HepG2 (cell line): ENCODE results near the gene IFIT3. TPM values are rescaled to one million over a fixed set of nuclear protein-coding genes. Genes with fewer than 3 reads are reported as not detected.

Experiments
- BCL6 ChIP-seq: IDR thresholded peaks from 2 replicates; pipeline ENCODE4 v1.6.1; 2016; ENCODE audit warnings: missing genetic modification reagents, missing compliant biosample characterization
- CENPBD1 ChIP-seq: sonication (generic); formaldehyde crosslinking; IDR thresholded peaks from 2 replicates; pipeline ENCODE4 v1.8.0; 2022; ENCODE audit warnings: missing genetic modification reagents, low read depth, mild to moderate bottlenecking, borderline replicate concordance
- ETV5 ChIP-seq: IDR thresholded peaks from 2 replicates; pipeline ENCODE4 v1.6.1; 2018; ENCODE audit warnings: missing biosample characterization, missing genetic modification reagents, inconsistent platforms, borderline replicate concordance
- EZH2 ChIP-seq: conservative IDR thresholded peaks from 2 replicates; pipeline ENCODE4 v1.6.1; 2012; ENCODE audit warnings: mild to moderate bottlenecking, low read depth, low read length, moderate library complexity
- FLYWCH1 ChIP-seq: sonication (generic); formaldehyde crosslinking; IDR thresholded peaks from 2 replicates; pipeline ENCODE4 v1.8.1; 2023; ENCODE audit warnings: mild to moderate bottlenecking, missing genetic modification reagents
- GZF1 ChIP-seq: sonication (generic); formaldehyde crosslinking; IDR thresholded peaks from 2 replicates; pipeline ENCODE4 v1.5.1; 2020; ENCODE audit warnings: mild to moderate bottlenecking, missing genetic modification reagents
- KIAA2018 ChIP-seq: sonication (generic); formaldehyde crosslinking; IDR thresholded peaks from 2 replicates; pipeline ENCODE4 v1.5.0; 2020; ENCODE audit warnings: mild to moderate bottlenecking, missing genetic modification reagents, borderline replicate concordance
- KLF9 ChIP-seq: IDR thresholded peaks from 2 replicates; pipeline ENCODE4 v1.6.1; 2016; ENCODE audit warnings: low read depth
- MIXL1 ChIP-seq: IDR thresholded peaks from 2 replicates; pipeline ENCODE4 v1.6.1; 2016
- NR1H2 ChIP-seq: sonication (generic); formaldehyde crosslinking; IDR thresholded peaks from 2 replicates; pipeline ENCODE4 v1.8.1; 2022; ENCODE audit warnings: low read depth, missing genetic modification reagents, borderline replicate concordance
- NR2F1 ChIP-seq, 2 experiments: fragments of 450-650 bp in 1 of 2; formaldehyde crosslinking in 1 of 2; IDR thresholded peaks; 2 replicates each; pipeline versions ENCODE4 v1.5.0 to v1.6.1; 2016 to 2020; ENCODE audit warnings: mild to moderate bottlenecking in 1 of 2, missing compliant biosample characterization in 1 of 2, missing genetic modification reagents in 1 of 2, moderate library complexity in 1 of 2
- NR3C1 ChIP-seq: sonication (generic); formaldehyde crosslinking; IDR thresholded peaks from 2 replicates; pipeline ENCODE4 v1.4.0; 2020; ENCODE audit warnings: missing genetic modification reagents
- STAG1 ChIP-seq: sonication (generic); formaldehyde crosslinking; IDR thresholded peaks from 2 replicates; pipeline ENCODE4 v1.4.0; 2020; ENCODE audit warnings: missing genetic modification reagents
- TFAP4 ChIP-seq: sonication (generic); IDR thresholded peaks from 2 replicates; pipeline ENCODE4 v1.6.1; 2016; ENCODE audit warnings: low read depth, borderline replicate concordance
- ZHX1 ChIP-seq: sonication (generic); formaldehyde crosslinking; IDR thresholded peaks from 2 replicates; pipeline ENCODE4 v1.8.1; 2022; ENCODE audit warnings: low read depth, mild to moderate bottlenecking, missing genetic modification reagents
- ZNF180 ChIP-seq: sonication (generic); formaldehyde crosslinking; IDR thresholded peaks from 2 replicates; pipeline ENCODE4 v1.4.0; 2020; ENCODE audit warnings: low read depth, missing genetic modification reagents, borderline replicate concordance
- ZNF652 ChIP-seq: IDR thresholded peaks from 2 replicates; pipeline ENCODE4 v1.6.1; 2016; ENCODE audit warnings: low read depth, borderline replicate concordance
- ZNF674 ChIP-seq: sonication (generic); formaldehyde crosslinking; IDR thresholded peaks from 2 replicates; pipeline ENCODE4 v1.5.0; 2020; ENCODE audit warnings: low read depth, mild to moderate bottlenecking, missing genetic modification reagents
- ZNF780A ChIP-seq: sonication (generic); formaldehyde crosslinking; IDR thresholded peaks from 2 replicates; pipeline ENCODE4 v1.8.0; 2022; ENCODE audit warnings: mild to moderate bottlenecking, missing genetic modification reagents, moderate library complexity
- polyA plus RNA-seq, 8 experiments: library from polyadenylated mRNA; depleted of rRNA in 3 of 8; stranded (reverse) in 7 of 8; unstranded in 1 of 8; fragments of >200 nt; fragmentation: Illumina TruSeq in 4 of 8; extraction: Trizol in 4 of 8; gene quantifications; 2 replicates each; pipeline versions ENCODE4 v1.2.1 to v1.2.3, GENCODE V29; 2011 to 2016; ENCODE audit warnings: low read depth in 4 of 8, missing spikeins in 1 of 8, mixed read lengths in 1 of 8; ENCODE audit not compliant: insufficient read depth in 1 of 8
- total RNA-seq, 5 experiments: library from RNA; depleted of rRNA; stranded (reverse); fragments of >200 nt; fragmentation: Illumina TruSeq; extraction: Trizol; gene quantifications; 2 replicates each; pipeline ENCODE4 v1.2.3, GENCODE V29; 2016; ENCODE audit warnings: low read depth in 1 of 5

Gene IFIT3
- total and polyA plus RNA-seq, 2 of the 13 experiments (the other 11 are each of a cell fraction or from before 2014, with no cell fraction given) = 0.48 to 3.1 TPM

GRCh38 chr10:89332123-89332633, 4.4 kb downstream of the IFIT3 start (continued):
- TF ChIP-seq KIAA2018 (CRISPR knock-in tag) (no peak), STAG1 (0 out of 2 replicates have a peak, but pooled peaks have one; percentile 8), GZF1 (CRISPR knock-in tag) (no peak), MIXL1 (peak; percentile 24; the same call in 1 of the 2 replicates), ETV5 (CRISPR knock-in tag) (no peak), NR3C1 (no peak), NR1H2 (CRISPR knock-in tag) (no peak), EZH2 (no peak), CENPBD1 (CRISPR knock-in tag) (no peak), BCL6 (no peak), ZNF652 (CRISPR knock-in tag) (no peak), TFAP4 (no peak), NR2F1 (CRISPR knock-in tag; IDR thresholded peaks at IDR 0.05) (peak in 1 of 2 experiments; percentile 80; a peak in 3 of 4 replicates), KLF9 (CRISPR knock-in tag) (no peak), ZNF180 (CRISPR knock-in tag) (no peak), ZNF780A (CRISPR knock-in tag) (no peak), ZNF674 (CRISPR knock-in tag) (no peak), ZHX1 (CRISPR knock-in tag) (no peak), FLYWCH1 (CRISPR knock-in tag) (no peak)
